Measurements from ENCODE around the gene POU5F2.

POU5F2 gene

DNA sequence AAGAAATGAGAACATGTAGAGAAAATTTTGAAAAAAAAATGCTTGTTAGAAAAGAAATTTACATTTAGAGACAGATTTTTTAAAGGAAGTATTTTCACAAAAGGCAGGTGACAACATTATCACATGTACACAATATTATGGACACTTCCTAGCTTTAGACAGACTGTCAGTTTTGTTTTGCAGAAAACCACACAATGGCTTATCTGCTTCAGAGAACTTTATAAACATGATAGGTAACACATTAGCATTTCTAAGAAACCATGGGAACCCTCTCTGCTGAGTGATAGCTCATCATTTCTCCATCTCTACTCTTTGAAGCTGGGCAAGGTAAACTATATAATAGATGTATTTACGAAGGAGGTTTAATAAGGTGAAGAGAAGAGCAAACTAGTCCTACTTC is 25.6 kb downstream of the POU5F2 start:
- DNase-seq (ENCODE audit: low read depth) = no peak

DNA sequence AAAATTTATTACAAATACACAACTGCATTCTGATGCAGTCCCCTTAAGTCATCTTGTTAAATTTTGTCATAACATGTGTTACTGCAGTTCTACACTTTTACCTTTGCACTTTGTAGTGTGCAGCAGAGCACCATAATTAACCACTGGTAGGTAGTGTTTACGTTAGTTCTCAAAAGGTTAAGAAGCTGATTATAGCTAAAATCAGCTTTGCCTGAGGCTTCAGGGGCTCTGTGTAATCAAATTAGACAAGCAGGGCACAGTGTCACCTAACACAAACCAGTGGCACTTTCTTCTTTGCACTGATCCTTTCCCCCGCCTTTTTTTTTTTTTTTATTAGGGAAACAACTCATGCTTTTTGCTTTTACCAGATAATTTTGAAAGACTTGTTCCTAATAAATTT is 26.1 kb downstream of the POU5F2 start:
- no peak for DNase-seq (ENCODE audit: low read depth)

DNA sequence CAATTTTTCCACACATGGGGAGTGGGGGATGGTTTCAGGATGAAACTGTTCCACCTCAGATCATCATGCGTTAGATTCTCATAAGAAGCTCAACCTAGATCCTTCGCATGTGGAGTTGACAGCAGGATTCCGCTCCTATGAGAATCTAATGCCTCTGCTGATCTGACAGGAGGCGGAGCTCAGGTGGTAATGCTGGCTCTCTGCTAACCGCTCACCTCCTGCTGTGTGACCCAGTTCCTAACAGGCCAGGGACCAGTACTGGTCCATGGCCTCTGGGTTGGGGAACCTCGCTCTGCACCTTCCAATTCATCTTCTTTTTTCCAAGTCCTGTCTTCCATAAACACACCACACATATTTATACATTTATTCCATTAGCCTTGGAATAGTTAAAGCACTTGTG is 33.0 kb downstream of the POU5F2 start:
- DNase-seq (ENCODE audit: low read depth) = no peak

DNA sequence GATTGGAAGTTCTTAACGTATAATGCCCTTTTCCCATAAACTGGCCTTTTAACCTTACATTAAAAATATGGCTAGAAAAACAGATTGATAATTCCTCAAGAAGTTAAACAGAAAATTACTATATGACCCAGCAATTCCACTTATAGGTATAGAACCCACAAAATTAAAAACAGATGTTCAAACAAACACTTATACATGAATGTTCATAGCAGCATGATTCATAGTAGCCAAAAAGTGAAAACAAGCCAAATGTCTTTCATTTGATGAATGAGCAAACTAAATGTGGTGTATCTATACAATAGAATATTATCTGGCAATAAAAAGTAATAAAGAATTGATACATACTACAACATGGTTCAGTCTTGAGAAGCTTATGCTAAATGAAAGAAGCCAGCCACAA is 35.5 kb downstream of the POU5F2 start:
- no peak for DNase-seq (ENCODE audit: low read depth)

DNA sequence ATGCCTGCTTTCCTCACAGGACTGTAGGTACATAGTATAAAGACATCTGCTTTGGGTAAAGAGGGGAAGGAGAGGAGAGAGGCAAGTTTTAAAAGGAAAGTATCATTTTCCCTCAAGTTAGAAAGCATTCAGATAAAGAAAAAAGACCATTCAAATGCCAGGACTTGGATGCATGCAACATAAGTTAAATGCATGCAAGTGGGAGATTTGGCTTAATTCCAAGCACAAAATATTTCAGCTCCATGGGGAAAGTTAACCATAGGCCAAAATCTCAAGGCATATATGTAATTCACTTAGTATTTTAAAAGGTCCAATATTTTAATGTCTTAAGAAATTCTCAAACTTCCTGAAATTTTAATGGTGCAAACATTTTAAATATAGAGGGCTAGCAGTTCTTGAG is 36.4 kb downstream of the POU5F2 start:
- no peak for DNase-seq (ENCODE audit: low read depth)

DNA sequence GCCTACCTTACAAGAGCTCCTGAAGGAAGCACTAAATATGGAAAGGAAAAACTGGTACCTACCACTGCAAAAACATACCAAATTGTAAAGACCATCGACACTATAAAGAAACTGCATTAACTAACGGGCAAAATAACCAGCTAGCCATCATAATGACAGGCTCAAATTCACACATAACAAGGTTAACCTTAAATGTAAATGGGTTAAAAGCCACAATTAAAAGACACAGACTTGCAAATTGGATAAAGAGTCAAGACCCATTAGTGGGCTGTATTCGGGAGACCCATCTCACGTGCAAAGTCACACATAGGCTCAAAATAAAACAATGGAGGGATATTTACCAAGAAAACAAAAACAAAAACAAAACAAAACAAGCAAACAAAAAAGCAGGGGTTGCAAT is 49.4 kb downstream of the POU5F2 start:
- DNase-seq (ENCODE audit: low read depth) = no peak

Data from CMK (cell line).